GM19240 (cell line): ENCODE data around the gene DDX25.

Experiments
- DNase-seq: peaks from one replicate; pipeline ENCODE4 v3.0.0; 2011; ENCODE audit warnings: low spot score; ENCODE audit not compliant: insufficient read length

The DDX25 gene

DNA sequence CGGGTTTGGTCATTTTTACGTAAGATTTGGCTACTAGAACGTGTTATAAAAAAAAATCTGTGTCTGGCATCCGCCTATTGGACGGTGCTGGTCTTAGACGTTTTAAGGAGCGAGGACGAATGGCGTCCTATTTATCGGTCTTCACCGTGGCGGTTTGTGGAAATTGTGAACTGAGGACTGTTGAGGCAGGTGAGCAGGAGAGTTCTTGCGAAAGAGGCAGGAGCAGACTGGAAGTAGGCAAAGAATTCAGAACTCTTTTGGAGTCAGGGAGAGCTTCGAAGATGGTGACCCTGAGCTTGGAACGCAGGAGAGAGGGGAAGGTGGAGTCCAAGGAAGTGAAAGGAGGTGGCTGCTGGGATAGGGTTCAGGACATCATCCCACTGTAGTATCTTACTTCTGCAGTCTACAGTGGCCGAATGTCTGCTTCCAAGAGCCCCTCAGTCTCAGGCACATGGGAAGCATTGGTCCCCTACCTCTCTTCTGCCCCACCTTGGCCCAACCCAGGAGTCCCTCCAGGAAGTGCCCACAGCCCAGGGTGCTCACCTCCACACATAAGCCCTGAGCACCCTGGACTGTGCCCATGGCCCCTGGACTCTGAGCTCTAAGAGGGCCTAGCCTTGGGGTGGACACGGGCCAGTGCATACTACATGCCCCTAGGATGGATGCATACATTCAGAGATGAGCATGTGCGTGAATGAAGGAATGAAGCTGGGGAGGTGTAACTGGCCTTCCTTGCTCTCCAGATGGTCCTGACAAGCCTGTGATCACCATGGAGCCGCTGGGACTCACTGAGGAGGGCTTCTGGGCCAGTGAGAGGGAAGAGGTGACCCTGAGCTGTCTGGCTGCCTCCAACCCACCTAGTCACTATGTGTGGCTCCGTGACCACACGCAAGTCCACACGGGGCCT, 45.2 kb downstream of the DDX25 start:
- no peak for DNase-seq

DNA sequence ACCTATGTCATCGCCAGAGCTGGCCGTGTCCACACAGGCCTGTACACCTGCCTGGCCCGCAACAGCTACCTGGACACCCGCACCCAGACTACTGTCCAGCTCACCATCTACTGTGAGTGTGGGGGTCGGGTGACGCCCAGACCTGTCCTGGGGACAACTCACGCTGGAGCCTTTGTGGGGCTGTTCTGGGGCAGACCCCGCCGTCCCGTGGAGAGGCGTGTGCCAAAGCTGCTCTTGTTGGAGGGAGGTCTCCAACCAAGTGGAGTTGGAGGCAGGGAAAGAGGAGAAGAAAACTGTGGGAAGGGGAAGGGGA, 45.8 kb downstream of the DDX25 start:
- no peak for DNase-seq

DNA sequence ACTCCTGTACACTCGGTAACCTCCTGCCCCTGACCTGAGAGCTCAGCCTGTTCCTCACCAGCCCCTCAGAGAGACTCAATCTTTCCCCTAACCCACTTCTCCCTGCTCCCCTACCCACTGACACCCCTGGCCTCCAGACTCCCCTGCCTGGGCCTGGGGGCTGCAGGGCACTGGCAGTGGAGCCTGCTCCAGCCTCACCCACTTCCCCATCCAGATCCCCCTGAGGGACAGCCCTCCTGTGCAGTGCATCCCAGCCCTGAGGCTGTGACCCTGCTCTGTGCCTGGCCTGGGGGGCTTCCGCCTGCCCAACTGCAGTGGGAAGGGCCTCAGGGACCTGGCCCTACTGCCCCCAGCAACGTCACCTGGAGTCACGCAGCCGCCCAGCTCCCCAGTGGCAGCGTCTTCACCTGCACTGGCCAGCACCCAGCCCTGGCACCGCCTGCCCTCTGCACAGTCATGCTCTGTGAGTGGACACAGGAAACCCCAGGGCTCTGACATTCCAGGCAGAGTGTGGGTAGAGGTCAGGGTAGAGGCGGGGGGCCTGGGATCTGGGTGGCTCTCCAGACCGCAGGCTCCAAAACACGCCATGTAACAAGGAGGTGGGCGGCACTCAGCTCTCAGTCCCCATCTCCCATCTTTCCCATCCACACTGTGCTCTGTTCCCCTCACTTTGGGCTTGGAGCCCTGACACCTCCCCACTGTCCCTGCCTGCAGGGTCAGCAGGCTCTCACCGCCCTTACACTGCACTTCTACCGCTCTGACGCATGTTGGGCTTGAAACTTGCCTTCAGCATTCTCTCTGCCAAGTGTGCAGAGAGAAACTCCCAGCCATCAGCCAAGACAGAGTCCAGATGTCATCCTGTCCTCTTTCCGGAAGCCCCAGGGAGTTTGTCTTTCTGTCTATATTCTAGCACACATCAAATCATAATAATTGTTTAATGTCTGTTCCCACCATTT, 46.7 kb downstream of the DDX25 start:
- DNase-seq, result no peak

DNA sequence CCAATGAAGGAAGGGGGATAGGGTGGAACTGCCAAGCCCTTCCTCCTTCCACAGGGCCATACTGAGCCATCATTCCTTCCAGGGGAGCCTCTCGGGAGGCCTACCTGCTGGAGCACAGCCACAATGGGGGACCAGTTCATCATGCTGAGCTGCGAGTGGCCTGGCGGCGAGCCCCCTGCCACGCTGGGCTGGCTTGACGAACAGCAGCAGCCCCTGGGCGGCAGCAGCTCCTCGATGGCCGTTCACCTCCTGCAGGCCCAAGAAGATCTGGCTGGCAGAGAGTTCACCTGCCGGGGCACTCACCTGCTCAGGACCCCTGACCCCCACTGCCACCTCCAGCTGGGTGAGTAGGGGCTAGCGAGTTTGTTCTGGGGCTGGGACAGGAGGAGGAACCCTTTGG, 47.4 kb downstream of the DDX25 start:
- DNase-seq, result no peak

DNA sequence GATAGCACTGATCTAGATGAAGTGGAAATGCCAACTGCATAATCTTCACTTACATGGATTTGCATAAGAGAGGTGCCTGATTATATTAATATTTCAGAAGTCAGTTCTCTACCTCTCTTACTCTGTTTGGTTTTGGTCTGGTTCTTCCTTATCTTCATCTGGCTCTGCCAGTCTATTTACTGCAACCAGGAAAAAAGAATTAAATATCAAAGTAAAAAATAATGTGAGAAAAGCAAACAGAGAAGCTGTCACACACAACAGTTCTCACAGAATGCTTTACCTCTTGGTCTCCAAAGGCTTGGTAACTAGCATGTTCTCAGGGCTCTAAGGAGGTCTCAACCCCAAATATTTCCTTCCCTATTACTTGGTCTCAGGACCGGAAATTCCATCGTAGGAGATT, 48.3 kb downstream of the DDX25 start:
- DNase-seq, result no peak

DNA sequence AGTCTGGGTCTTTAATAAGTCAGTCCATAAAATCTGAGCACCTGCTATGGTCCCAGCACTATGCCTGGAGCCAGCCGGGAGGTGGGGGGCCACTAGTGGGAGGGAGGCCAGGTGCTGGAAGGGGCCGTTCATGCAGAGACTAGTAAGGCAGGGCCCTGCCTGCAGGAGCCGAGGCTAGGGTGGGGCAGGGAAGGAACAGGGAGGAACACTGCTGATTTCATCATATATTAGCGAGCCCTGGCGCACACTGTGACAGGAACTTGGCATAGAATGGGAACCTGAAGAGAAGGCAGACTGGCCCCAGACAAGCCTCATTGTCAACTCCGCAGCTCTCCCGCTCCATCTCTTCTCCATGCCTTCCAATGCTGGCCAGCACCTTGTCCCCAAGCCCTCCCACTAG, 48.7 kb downstream of the DDX25 start:
- no peak for DNase-seq

DNA sequence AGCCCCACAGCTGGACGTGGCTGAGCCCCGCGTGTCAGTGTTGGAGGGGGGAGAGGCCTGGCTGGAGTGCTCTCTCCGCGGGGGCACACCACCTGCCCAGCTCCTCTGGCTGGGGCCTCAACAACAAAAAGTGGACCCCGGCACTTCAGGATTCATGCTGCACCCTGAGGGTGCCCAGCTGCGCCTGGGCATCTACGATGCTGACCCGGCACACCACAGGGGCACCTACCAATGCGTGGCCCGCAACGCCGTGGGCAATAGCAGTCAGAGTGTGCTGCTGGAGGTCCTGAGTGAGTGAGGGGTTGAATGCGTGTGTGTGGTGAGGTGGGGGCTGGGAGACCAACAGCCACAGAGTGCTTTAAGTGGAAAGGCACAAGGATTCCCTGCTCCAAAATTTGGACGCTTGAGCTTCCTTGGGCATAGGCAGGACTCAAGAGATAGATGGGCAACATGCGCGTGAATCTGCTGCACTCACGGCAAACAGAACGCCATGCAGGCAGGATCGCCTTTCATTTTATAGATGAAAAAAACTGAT, 49.2 kb downstream of the DDX25 start:
- DNase-seq, result no peak

DNA sequence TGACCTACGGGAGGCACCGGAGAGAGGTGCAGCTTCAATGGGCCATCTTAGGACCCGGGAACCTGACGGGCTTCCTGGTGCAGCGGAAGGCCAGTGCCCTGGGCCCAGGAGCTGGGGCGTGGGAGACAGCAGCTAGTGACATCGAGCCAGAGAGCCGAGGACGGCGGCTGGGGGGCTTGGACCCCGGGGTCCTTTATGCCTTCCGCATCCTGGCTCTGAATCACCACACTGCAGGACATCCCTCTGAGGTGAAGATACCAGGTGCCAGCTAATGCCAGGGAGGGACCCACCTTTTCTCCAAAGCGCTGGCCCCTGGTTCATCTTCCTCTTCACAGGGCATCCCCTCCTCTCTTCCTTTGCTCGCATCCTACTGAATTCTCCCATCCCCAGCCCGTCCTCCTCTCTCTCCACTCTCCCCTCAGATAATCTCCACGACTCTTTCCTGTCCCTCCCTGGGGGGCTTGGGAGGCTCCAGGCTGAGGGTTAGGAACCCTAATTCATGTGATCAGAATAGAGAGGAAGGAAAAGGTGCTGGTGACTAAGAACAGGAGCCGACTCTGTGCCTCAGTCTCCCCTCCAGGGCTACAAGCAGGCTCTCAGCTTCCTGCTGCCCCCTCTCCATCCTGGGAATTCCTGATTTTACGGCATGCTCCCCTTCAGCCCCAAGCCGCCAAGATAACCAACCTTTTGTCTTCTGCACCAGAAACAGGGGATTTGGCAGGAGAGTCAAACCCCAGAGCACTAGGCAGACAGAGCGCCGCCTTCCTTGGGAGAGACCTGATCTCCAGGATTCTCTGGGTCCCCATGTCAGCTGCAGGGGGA, 50.0 kb downstream of the DDX25 start:
- no peak for DNase-seq

DNA sequence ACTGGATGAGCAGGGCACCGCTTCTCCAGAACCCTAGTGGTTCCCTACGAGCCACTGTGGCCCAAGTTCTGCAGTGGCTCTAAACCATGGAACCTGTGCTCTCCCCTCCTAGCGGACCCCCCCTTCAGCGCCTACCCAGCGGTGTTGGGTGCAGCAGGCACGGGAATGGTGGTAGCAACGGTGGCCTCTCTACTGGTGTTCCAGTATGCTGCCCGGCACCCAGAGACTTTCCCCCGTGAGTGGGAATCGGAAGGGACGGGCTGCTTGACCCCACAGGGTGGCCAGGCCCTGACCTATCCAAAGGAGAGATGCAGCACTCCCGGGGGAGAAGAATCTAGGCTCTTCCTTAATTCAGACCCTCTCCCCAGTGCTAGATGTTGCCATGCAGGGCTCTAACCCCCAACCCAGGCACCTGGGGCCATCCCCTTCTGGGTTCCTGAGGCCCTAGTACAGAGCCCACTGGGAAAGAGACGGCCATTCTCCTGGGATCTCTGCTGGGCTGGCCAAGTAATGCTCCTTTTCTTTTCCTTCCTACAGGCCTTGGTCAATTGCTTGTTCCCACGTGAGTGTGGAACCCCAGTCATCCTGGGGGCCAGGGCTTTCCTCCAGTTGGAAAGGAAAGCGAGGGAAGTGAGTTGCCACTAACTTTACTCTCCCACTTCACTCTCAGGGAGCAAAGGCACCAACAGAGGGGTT, 50.8 kb downstream of the DDX25 start:
- DNase-seq, result no peak

DNA sequence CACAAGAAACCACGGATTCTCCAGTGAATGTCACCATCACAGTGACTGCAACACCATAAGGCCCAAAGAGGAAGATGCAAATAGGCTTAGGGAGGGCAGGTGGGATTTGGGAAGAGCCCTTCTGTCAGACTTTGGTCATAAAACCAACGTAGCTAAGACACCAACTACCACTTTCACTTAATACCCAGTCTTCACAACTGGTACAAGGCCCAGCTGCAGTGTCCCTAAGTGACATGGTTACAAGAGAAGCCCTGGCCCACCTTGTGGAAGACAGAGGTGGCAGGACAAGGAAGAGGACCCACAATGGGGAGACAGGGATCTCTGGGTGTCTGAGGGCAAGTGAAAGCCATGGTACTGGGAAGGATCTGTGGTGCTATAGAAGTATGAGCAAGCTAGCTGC, 51.5 kb downstream of the DDX25 start:
- no peak for DNase-seq

DNA sequence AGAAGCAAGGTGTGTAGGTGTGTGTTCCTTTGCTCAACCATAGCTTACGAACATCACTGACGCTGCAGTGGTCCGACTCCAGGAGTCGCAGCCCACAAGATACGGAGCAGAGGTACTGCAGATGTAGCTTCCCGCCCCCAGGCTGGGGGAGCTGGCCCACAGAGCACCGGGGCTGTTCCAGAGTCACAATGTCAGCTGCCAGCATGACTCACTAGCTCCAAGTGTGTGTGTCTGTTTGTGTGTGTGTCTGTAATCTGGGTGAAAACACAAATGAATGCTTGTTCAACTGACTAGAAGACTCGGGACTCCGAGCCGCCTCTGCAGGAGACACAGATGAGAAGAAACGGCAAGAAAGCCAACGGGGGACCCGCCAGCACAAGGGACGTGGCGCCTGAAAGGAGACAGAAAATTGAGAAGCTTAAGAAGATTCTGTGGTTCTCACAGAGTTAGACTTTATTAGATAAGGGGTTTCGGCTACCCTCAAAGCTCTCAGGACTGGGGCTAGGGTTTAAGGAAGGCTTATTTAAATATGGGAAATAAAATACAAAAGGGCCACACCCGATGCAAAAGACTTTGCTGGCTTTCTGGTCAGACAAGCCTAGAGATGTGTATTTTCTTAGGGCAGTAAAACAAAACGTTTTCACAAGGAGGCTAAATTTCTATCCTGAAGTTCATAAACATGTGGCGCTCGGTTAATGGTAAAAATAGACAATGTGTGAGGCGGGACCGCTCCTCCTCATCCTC, 52.3 kb downstream of the DDX25 start:
- DNase-seq, result no peak

DNA sequence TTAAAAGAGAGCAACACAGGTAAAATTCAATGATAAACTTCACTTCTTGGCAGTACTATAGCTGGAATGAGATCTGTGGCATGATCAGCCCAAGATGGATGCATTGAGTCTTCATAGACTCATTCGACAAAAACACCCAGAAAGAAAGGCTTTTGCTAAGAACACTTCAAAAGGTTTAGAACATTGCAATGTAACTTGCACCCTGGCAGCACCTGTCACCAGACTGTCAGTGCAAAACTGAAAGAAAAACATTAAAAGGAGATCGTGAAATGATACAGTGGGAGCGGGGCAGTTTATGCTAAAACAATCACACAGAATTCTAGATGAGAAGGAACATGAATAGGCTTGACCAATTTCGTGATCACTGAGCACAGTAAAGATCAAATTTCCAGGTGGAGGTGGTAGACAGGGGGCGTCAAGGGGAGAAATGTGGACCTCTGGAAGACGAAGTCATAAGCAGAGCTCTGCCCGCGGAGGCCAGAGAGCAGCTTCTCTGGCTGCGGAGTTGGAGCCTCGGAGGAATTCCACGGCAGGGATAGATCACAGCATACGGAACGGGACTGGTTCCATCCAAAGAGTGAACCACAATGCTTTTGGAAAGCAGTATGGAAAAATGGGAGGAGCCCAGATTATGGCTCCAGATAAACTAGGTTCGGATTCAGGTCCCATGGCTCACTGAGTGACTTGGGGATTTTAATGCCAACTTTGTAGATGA, 53.5 kb downstream of the DDX25 start:
- DNase-seq, result no peak

DNA sequence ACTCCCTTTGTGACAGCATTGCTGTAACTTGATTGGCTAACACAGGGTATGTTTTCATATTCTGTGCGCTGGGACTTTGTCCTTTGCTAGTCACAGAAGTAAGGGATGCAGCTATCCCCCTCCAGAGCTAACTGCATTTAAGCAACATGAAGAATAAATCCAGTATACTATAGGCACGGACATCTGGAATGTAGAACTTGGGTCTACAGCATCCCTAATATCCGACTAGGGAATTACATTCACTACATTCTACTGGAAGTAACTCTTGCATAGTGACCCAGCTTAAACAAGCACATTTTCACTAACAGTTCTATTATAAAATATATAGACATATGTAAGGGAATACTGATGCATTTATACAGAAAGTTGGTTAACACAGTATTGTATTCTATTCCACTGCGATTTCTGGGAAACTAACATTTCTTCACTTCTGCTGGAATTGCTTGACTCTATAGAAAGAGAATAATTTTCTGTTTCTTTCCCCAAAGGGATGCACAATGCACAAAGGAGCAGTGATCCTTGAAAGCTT, 54.6 kb downstream of the DDX25 start:
- DNase-seq, result no peak

DNA sequence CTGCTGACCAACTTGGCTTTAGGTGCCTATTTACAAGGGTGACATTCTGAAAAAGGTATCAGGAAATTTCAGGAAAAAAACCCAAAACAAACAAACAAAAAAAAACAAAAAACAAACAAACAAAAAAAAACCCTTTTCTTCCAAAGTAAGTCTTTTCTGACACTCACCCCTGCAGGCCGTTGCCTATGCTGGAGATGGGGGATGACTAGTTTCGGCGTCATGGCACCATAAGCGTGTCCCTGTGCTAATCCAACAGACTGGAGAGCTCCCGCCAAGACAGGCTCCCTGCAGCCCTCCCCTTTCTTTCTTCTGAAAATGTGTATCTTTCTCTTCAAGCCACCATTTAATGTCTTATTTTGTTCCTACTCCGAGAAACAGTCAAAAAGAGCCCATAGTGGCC, 55.2 kb downstream of the DDX25 start:
- DNase-seq, result no peak

DNA sequence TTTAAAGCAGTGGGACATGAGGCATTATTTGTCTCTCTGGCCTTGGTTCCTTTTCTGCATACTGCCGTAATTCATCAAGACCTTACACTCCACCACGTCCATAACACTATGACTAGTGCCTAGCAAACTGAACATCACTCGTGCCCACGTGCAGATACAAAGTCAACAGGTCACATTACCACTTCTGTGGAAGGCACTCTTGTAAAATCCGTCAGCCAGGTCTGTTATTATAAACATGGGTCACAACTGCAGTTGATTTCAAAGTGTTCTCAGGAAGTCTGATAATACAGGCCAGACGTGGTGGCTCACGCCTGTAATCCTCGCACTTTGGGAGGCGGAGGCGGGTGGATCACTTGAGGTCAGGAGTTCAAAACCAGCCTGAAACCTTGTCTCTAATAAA, 55.6 kb downstream of the DDX25 start:
- DNase-seq, result no peak

DNA sequence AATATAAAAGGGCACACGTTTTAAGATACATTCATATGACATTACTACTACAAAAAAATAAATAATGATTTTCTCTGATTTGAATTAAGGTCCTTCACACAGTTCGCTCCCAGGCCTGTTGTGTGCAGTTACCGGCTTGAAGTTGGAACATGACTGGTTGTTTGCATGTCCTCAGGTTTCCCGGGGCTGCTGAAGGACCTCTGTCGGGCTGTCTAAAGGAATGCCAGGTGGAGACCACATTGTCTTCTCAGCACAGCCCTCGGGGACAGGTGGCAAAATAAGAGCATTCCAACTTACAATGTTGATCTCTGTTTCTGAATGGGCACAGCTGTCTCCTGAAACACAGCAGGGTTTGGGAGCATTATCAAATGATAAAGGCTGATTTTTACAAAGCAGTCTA, 56.5 kb downstream of the DDX25 start:
- no peak for DNase-seq

DNA sequence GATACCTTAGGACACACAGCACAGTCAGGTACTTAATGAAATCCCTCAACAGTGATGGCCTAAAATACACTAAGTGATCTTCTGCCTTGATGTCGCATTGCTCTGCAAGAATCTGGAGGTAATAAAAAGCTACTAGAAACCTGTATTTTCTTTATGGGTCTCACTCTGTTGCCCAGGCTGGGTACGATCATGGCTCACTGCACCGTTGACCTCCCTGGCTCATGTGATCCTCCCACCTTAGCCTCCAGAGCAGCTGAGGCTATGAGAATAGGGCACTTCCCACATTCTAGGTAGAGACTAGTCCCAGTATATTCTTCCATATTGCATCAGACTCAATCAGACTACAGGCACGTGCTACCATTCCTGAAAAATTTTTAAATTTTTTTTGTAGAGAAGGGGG, 63.2 kb downstream of the DDX25 start:
- no peak for DNase-seq

DNA sequence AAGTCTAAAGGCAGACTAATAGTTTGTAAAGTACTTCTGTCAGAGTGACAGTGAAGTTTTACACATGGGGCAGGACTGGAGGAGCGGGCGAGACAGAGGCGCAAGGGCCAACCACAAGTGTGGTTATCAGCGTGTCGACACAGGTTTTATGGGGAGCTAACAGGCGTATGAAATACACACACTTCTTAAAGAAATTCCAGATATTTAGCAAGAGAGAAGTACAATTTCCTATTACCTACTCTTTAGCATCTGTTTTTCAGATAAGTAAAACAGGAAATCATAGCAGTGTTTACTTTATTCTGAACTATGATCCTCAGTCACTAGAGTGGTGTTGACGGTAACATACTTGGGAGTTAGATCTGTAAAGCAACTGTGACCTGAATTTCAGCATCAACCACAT, 64.0 kb downstream of the DDX25 start:
- no peak for DNase-seq

DNA sequence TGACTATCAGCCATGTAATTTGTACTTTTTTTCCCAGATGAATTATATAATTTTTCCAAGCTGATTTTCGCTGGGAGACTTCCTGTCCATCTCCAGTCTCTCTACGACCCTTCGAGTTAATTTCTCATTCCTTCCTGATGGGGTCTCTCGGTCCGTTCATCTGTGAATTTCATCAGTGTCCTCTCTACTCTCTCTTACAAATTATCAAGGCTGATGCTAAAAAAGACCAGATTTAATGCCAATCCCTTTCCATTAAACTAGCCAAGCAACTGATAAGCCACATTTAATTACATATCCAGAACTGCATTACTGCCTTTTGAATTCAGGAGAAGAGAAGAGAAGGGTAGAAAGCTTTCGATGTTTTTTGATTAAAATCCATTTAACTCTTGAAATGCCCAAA, 67.3 kb downstream of the DDX25 start:
- DNase-seq, result no peak
